ENCODE measurements around the gene ITGB4. TPM values are rescaled to one million over a fixed set of nuclear protein-coding genes. Genes with fewer than 3 reads are reported as not detected.

Gene ITGB4
- total and polyA plus RNA-seq, 2 of the 13 experiments (the other 11 are each of a cell fraction or from before 2014, with no cell fraction given) = 6.9 to 14.5 TPM

GRCh38 chr17:75720656-75721462, at the start of gene ITGB4 (continued):
- TF ChIP-seq CC2D1A (CRISPR knock-in tag; IDR thresholded peaks at IDR 0.05) (no peak), ZNF460 (CRISPR knock-in tag; IDR thresholded peaks at IDR 0.05; ENCODE audit: borderline replicate concordance) (no peak), ZKSCAN8 (CRISPR knock-in tag; IDR thresholded peaks at IDR 0.05; ENCODE audit: borderline replicate concordance) (no peak), MED8 (CRISPR knock-in tag; IDR thresholded peaks at IDR 0.05; ENCODE audit: insufficient replicate concordance) (no peak), ZNF605 (CRISPR knock-in tag; IDR thresholded peaks at IDR 0.05) (0 out of 2 replicates have a peak, but pooled peaks have one; percentile 35), NR2F6 (IDR thresholded peaks at IDR 0.05) (no peak), NR2F6 (CRISPR knock-in tag; IDR thresholded peaks at IDR 0.05) (no peak), TGIF2 (CRISPR knock-in tag; IDR thresholded peaks at IDR 0.05) (no peak), ATF1 (CRISPR knock-in tag; IDR thresholded peaks at IDR 0.05) (no peak), ZNF484 (CRISPR knock-in tag; IDR thresholded peaks at IDR 0.05; ENCODE audit: borderline replicate concordance, low read depth) (no peak), TARDBP (CRISPR knock-in tag; IDR thresholded peaks at IDR 0.05) (no peak; the same call in 1 of the 2 replicates), HES4 (CRISPR knock-in tag; IDR thresholded peaks at IDR 0.05; ENCODE audit: borderline replicate concordance) (no peak), TBX3 (IDR thresholded peaks at IDR 0.05; ENCODE audit: borderline replicate concordance) (no peak), MXD4 (CRISPR knock-in tag; IDR thresholded peaks at IDR 0.05) (peak; percentile 72; the same call in 1 of the 2 replicates), PAF1 (CRISPR knock-in tag; IDR thresholded peaks at IDR 0.05) (no peak), RFX1 (IDR thresholded peaks at IDR 0.05) (no peak), HOXA3 (CRISPR knock-in tag; IDR thresholded peaks at IDR 0.05) (no peak), TFAP4 (IDR thresholded peaks at IDR 0.05; ENCODE audit: borderline replicate concordance, low read depth) (no peak), PCBP2 (optimal IDR thresholded peaks at IDR 0.05; ENCODE audit: low read depth, low read length, poor library complexity, severe bottlenecking) (no peak), ZNF501 (CRISPR knock-in tag; IDR thresholded peaks at IDR 0.05) (no peak), ATAD3A (CRISPR knock-in tag; IDR thresholded peaks at IDR 0.05) (no peak)
- TF ChIP-seq, protein P1, sequence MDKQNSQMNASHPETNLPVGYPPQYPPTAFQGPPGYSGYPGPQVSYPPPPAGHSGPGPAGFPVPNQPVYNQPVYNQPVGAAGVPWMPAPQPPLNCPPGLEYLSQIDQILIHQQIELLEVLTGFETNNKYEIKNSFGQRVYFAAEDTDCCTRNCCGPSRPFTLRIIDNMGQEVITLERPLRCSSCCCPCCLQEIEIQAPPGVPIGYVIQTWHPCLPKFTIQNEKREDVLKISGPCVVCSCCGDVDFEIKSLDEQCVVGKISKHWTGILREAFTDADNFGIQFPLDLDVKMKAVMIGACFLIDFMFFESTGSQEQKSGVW (CRISPR knock-in tag; IDR thresholded peaks at IDR 0.05; ENCODE audit: borderline replicate concordance) = no peak
- TF ChIP-seq, protein P2, sequence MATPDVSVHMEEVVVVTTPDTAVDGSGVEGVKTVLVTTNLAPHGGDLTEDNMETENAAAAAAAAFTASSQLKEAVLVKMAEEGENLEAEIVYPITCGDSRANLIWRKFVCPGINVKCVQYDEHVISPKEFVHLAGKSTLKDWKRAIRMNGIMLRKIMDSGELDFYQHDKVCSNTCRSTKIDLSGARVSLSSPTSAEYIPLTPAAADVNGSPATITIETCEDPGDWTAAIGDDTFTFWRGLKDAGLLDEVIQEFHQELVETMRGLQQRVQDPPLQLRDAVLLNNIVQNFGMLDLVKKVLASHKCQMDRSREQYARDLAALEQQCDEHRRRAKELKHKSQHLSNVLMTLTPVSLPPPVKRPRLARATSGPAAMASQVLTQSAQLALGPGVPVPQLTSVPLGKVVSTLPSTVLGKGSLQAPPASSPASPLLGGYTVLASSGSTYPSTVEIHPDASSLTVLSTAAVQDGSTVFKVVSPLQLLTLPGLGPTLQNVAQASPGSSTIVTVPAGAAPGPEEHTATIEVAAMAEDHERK (CRISPR knock-in tag; IDR thresholded peaks at IDR 0.05; ENCODE audit: low read depth) = no peak
- TF ChIP-seq, protein P3, sequence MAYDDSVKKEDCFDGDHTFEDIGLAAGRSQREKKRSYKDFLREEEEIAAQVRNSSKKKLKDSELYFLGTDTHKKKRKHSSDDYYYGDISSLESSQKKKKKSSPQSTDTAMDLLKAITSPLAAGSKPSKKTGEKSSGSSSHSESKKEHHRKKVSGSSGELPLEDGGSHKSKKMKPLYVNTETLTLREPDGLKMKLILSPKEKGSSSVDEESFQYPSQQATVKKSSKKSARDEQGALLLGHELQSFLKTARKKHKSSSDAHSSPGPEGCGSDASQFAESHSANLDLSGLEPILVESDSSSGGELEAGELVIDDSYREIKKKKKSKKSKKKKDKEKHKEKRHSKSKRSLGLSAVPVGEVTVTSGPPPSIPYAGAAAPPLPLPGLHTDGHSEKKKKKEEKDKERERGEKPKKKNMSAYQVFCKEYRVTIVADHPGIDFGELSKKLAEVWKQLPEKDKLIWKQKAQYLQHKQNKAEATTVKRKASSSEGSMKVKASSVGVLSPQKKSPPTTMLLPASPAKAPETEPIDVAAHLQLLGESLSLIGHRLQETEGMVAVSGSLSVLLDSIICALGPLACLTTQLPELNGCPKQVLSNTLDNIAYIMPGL (CRISPR knock-in tag; IDR thresholded peaks at IDR 0.05; ENCODE audit: borderline replicate concordance in 1 of 2, low read depth in 1 of 2) = no peak
- TF ChIP-seq, protein P4, sequence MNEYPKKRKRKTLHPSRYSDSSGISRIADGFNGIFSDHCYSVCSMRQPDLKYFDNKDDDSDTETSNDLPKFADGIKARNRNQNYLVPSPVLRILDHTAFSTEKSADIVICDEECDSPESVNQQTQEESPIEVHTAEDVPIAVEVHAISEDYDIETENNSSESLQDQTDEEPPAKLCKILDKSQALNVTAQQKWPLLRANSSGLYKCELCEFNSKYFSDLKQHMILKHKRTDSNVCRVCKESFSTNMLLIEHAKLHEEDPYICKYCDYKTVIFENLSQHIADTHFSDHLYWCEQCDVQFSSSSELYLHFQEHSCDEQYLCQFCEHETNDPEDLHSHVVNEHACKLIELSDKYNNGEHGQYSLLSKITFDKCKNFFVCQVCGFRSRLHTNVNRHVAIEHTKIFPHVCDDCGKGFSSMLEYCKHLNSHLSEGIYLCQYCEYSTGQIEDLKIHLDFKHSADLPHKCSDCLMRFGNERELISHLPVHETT (CRISPR knock-in tag; conservative IDR thresholded peaks at IDR 0.05) = 0 out of 2 replicates have a peak, but pooled peaks have one; percentile 12
